Epithelial cell of proximal tubule (primary cell): ENCODE measurements around the gene RGS6. TPM values are rescaled to one million over a fixed set of nuclear protein-coding genes. Genes with fewer than 3 reads are reported as not detected.

Experiments
- DNase-seq: peaks from one replicate; pipeline ENCODE4 v3.0.0-alpha.2; 2011; ENCODE audit warnings: low read depth
- H3K4me3 ChIP-seq: 2 replicates; pipeline ENCODE4 v1.5.1; 2011; ENCODE audit warnings: low read depth, mild to moderate bottlenecking, low read length
- CTCF ChIP-seq: conservative IDR thresholded peaks from 2 replicates; pipeline ENCODE4 v1.5.1; 2012; ENCODE audit warnings: low read depth, mild to moderate bottlenecking, low read length
- total RNA-seq: library from RNA; depleted of rRNA; stranded (reverse); fragments of >200 nt; gene quantifications from 2 replicates; pipeline ENCODE4 v1.2.3, GENCODE V29; 2015

RGS6 gene
- total RNA-seq, 1 donor from 2014 or later: not detected

GRCh38 chr14:72064501-72064900 lies 132.3 kb downstream of the RGS6 start:
- no peak for TF ChIP-seq CTCF
- no peak for DNase-seq

GRCh38 chr14:72070458-72070857 lies 138.2 kb downstream of the RGS6 start:
- no peak overlapping the region for H3K4me3 ChIP-seq
- DNase-seq: no peak
- TF ChIP-seq CTCF: no peak

More at GRCh38 chr14:72064501-72064900, 132.3 kb downstream of the RGS6 start:
- no peak overlapping the region for H3K4me3 ChIP-seq

GRCh38 chr14:72075649-72076334 lies 143.6 kb downstream of the RGS6 start:
- H3K4me3 ChIP-seq: no peak overlapping the region
- no peak for TF ChIP-seq CTCF
- DNase-seq: no peak

- DNase-seq: no peak
- no peak overlapping the region for H3K4me3 ChIP-seq
- no peak for TF ChIP-seq CTCF
These were observed 148.9 kb downstream of the RGS6 start for GRCh38 chr14:72081137-72081536.

GRCh38 chr14:72084935-72085334 lies 152.7 kb downstream of the RGS6 start:
- no peak for DNase-seq
- H3K4me3 ChIP-seq: no peak overlapping the region
- TF ChIP-seq CTCF: no peak

GRCh38 chr14:72089625-72090024 lies 157.4 kb downstream of the RGS6 start:
- no peak overlapping the region for H3K4me3 ChIP-seq
- no peak for DNase-seq
- no peak for TF ChIP-seq CTCF
